Right lung (tissue), 5 donors: ENCODE data around the gene TBCE. TPM values are rescaled to one million over a fixed set of nuclear protein-coding genes. Genes with fewer than 3 reads are reported as not detected.
A peak's percentile ranks its signal among the peaks of the same experiment; 100 is the strongest.

Source experiments
- DNase-seq, 2 donors: peaks; one replicate each; pipeline ENCODE4 v3.0.0-alpha.2; 2013
- polyA plus RNA-seq, 5 donors: library from polyadenylated mRNA; unstranded; fragments of 120-200 nt; gene quantifications; one replicate each; pipeline versions ENCODE4 v1.2.1 to v1.2.3, GENCODE V29; 2013; ENCODE audit warnings: inconsistent platforms in 1 of 5, low replicate concordance in 1 of 5; ENCODE audit not compliant: insufficient read length in 5 of 5, insufficient read depth in 1 of 5

The TBCE gene
- polyA plus RNA-seq, 5 donors = 49.0 to 65.1 (median 55.2) TPM

DNA sequence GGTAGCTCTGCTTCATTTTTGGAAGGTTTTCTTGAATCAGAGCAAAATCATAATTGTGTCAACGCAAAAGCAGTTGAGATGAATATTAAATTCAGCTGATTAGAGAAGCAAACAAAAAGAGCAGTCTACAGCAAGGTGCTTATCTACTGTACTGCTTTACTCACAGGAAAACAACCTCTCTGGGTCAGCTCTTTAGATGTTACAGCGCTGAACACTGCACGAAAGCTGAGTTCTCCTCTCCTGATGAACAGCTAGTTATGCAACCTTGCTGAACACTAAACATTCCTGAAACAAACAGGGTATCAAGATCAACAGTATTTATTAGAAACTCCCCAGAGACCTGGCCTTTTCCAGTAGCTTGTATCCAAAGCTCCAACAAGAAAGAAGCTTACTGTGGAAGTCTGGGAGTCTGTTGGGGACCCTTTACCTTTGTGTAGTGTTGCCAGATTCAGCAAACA lies 41.3 kb downstream of the TBCE start:
- DNase-seq = no peak

DNA sequence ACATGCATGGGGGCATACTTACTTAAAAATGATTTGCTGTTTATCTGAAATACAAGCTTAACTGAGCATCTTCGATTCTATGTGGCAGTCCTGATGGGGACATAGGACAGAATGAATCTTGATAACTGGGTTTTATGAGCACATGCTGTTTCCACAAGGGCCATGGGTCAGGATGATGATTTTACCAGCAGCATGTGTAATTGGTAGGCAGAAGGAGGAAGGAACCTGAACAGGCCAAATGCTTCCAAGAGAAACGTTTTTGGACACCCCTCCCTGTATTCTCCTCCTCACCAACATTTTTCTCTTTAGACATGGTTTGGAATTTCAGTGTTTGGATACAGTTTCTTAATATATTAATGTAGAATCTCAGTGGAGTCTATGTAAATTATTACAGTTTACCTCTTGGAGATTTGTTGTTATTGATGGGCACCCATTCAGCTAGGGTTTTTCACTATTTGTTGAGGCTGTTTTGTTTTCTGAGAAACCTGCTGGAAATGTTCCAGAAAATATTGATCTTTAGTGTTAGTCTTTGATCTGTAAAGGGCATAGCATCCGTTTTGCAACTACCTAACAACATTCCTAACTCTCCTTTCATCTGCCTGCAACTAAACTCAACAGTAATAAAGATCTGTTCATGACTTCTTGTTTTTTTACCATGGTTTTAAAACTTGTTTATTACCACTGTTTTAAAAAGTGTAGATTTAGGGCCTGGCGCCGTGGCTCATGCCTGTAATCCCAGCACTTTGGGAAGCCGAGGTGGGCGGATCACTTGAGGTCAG lies 42.0 kb downstream of the TBCE start:
- no peak for DNase-seq

DNA sequence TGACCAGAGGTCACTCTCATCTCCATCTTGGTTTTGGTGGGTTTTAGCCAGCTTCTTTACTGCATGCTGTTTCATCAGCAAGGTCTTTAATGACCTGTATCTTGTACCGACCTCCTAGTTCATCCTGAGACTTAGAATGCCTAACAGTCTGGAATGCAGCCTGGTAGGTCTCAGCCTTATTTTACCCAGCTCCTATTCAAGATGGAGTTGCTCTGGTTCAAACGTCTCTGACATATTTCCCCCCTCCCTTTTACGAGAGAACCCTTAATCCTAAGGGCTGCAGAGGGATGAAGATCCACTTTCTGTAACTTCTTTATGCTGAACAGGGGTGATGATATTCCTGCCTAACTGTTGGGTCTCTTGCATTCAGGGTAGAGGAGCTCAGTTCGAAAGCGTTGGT lies 43.2 kb downstream of the TBCE start:
- DNase-seq = no peak

DNA sequence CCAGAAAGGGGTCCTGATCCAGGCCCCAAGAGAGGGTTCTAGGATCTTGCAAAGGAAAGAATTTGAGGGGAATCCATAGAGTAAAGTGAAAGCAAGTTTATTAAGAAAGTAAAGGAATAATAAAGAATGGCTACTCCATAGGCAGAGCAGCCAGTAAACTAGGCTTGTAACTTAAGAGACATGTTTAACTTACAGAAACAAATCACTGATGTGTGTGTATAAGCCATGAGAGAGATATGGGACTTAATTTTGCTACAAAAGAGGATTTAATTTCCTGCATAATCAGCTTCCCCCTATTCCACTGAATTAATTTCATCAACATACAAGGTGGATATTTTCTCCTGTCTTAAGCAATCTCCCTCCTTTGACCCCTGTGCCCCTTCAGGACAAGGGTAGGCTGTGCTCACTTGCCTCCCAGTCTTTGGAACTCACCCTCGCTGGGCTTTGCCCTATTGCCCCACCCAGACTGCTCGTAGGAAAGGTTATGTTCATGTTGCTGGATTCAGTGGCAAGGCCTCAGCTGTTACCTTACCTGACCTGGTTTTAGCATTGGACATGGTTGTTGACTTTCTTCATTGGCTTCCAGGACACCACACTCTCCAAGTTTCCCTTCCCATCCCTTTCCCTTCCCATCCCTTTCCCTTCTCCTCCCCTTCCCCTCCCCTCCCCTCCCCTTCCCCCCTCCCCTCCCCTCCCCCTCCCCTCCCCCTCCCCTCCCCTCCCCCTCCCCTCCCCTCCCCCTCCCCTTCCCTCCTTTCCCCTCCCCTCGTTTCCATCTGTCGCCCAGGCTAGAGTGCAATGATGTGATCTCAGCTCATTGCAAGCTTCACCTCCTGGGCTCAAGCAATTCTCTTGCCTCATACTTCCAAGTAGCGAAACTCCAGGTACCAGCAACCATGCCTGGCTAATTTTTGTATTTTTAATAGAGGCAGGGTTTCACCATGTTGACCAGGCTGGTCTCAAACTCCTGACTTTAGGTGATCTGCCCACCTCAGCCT lies 44.6 kb downstream of the TBCE start:
- no peak for DNase-seq

DNA sequence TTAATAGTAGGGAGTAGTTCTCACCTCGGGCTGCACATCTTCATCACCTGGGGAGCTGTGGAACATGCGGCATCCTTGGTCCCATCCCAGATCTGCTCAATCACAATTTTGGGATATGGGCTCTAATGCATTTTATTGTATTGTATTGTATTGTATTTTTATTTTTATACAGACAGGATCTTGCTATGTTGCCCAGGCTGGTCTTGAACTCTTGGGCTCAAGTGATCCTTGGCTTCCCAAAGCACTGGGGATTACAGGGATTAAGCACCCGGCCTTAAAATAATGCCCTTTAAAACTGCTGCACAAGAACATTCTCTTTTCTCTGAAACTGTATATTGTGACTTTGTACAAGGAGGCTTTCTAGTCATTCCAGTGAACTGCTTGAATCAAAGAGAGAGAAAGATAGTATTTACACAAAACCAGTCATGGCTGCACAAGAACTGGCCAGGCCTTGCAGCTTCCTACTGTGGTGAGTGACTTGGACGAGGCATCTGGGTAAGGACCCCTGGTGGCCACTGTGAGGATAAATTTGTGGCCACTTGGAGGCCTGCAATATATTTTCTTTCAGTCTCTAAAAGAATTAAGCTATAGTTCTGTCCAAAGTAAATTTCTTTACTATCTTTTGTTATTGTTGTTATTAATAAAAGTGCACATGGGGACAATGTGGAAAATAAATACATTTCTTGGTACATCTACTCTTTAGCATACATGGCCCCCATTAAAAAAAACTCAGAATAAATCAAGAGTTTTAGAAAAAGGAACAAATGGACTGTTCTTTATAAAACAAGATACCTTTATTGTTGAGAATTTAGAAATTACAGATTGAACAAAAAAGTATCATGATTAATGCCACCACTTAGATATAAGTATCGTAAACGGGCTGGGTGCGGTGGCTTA lies 48.0 kb downstream of the TBCE start:
- DNase-seq = peak in 1 of 2 donors; percentile 29

DNA sequence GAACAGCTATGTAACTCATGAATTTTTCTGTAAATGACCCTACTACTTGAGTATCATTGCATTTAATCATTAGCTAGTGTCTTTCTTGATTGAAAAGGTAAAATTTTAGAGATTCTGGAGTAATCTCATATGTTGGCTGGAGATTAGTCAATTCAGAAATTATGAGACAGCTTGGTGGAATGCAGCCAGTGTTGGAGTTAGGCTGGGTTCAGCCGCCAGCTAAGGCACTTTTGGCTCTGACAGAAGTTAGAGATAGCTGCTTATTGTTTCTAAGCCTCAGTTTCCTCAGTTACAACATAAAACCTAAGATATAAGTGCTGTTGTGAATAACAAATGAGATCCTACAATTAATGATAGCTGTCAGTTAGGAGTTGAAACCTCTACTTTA lies 49.4 kb downstream of the TBCE start:
- no peak for DNase-seq

DNA sequence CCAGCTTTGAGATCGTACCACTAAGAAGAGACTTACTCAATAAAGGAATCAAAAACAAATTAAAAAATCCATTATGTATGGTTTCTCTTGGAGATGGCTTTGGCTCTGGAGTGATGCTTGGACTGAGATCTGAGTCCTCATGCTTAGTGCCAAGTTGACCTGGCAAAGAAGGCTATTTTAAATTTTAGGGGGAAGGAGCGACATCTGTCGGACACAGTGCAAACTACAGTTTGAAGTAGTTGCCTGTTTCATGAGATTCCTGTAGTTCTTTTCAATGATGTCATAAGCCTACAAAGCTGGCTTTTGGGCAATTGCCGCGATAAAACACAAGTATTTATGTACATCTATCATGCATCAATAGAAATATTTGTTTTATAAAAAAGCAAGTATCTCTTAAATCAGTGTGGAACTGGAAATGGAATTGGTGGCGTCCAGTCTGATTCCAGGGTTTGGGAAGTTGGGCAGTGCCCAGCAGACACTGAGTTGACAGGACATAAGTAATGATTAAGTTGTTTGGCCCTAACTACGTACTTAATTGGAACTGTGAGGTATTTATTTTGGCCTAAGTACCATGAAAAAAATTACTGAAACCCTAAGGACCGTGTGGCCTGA lies 50.0 kb downstream of the TBCE start:
- peak; percentile 73 to 83 for DNase-seq

DNA sequence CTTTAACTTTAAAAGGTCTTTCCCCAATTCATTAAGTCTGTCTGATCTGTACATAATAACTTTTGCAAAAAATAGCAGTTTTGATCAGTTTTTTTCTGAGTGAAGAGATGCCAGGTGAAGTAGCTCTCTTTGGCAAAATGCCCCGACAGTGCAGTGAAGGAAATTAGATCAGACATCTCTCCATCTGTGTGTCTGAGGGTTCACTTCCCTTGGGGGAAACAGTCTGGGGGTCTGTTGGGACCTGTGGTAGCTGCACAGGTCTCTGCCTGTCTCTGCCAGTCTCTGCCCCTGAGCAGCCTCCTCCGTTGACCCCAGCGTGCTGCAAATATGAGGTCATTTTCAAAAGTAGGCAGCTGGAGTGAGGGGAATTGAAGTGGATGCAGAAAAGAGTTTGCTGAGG lies 54.5 kb downstream of the TBCE start:
- DNase-seq = no peak

DNA sequence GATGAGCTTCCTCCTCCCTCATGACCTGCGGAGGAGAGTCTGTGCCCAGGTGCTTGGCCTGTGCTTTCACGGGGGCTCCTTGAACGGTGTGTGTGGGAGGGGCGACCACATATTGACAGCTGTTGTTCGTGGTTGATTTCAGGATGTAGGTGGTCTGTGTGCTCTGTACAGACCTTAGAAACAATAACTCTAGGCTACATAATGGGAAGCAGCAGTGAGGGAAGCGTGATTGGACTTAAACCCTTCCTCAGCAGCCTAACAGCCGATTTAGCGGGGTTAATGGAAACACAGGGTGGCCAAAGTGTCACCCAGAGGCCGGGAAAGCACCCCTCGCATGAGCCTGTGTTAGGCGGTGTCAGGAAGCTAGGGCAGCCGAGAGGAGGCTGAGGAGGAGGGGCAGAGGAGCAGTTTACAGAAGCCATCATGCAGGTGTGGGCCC lies 56.0 kb downstream of the TBCE start:
- DNase-seq = no peak

DNA sequence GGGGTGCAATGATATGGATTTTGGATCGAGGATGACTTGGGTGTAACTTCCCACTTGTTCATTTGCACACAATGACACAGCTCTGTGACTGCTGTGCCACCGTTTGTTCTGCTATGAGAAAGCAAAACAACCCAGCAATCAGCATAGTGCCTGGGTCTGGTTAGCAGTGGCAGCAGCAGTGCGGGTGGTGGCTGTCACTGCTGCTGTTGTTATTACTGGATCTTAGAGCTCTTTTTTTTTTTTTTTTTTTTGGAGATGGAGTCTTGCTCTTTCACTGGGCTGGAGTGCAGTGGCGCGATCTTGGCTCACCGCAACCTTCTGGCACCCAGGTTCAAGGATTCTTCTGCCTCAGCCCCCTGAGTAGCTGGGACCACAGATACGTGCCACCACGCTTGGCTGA lies 56.9 kb downstream of the TBCE start:
- DNase-seq = no peak

DNA sequence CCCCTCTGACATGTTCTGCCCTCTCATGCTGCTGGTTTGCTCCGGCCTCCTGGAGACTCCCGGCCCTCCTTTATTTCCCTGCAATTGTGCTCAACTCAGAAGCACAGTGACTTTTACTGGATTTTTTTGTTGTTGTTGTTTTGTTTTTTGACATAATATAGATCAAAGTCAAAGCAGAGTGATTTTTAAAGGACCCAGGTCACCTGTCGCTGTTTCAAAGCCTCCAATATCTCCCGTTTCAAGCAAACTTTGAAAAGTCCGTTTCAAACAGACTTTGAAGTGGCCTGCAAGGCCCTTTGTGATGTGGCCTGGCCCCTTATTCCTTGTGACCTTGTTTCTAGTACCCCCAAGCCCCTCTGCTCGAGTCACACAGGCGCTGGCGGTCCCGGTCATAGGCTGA lies 58.1 kb downstream of the TBCE start:
- DNase-seq = no peak

DNA sequence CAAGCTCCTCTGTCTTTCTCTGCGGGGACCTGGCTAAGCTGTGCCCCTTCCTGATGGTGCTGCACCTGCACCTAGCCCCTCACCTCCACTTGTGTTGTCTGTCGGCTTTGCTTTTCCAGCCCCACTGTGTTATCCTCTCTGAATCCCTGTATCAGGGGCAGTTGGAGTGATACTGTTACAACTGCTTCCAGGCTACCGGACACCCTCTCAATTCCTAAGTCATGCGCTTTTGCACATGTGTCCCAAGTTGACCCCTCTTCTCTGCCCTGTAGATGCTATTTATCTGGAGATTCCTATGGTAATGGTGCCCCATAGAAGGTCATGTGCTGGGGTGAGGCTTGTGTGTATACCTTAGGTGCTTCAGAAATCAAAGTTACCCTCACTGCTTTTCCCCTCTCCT lies 58.9 kb downstream of the TBCE start:
- DNase-seq = no peak

DNA sequence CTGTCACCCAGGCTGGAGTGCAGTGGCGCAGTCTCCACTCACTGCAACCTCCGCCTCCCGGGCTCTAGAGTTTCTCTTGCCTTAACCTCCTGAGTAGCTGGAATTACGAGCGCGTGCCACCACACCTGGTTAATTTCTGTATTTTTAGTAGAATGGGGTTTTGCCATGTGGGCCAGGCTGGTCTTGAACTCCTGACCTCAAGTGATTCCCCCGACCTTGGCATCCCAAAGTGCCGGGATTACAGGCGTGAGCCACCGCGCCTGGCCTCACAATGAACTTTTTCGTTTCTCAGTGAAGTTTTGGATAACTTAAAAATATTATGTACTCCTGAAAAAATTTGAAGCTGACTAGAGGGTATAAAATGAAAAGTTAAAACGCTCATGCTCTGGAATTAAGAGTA lies 59.5 kb downstream of the TBCE start:
- DNase-seq = no peak

DNA sequence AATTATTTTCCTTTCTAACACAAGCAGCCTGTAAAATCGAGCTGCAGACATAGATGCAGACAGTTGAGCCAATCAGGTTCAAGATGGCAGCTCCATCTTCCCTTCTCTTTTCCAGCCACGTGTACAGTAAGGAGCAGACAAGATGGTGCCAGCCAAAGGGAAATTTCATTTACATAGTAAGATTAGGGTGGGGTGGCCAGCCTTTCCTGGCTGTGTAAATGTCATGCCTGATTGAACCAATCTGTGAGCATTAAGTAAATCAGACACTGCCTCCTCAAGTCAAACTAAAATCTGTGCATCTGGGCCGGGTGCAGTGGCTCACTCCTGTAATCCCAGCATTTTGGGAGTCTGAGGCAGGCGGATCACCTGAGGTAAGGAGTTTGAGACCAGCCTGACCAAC lies 60.2 kb downstream of the TBCE start:
- DNase-seq = no peak

DNA sequence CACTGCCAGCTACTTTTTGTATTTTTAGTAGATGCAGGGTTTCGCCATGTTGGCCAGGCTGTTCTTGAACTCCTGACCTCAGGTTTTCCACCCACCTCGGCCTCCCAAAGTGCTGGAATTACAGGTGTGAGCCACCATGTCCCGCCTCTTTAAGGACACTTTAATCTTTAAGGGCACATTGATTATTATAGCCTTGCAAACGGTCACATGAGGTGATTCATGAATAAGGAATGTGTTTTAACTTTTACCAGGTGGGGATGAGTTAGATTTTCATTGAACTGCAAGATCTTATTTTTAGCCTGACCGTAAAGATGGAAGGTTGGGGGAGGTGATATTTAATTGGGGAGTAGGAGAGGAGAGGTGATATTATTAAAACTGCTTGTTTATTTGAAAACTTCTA lies 61.9 kb downstream of the TBCE start:
- DNase-seq = no peak

DNA sequence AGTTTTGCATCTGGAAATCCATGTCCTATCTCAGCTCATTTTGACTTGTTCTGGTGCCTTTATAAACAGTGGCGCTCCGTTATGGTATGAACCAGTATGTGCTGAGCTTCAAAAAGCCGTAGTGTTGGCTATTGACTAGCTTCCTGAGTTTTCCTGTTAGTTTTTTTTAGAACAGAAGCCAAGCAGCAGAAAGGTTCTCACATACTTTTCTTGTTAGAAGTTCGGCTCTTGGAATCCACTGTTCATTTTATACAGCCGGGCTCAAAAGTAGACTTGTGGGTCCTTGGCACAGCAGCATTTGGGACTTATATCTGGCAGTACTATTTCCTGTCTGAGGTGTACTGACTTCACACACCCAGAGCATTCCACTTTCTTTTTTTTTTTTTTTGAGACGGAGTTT lies 63.8 kb downstream of the TBCE start:
- no peak for DNase-seq

DNA sequence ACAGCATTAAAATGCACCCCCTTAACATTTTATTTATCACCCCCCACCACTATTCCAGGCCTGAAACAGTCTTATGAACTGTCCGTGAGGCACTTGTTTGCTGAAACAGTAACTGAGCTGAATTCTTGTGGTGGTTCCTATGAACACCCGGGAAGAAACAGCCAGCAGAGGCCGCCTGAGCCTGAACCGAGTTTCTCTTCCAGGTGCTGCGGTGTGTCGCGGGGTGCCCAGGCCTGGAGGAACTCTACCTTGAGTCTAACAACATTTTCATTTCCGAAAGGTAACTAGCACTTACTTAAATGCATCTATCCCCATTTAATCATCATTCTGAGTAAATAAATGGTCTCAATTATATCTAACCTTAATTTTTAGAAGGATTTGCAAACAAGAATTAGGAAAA lies 66.8 kb downstream of the TBCE start:
- DNase-seq = no peak

DNA sequence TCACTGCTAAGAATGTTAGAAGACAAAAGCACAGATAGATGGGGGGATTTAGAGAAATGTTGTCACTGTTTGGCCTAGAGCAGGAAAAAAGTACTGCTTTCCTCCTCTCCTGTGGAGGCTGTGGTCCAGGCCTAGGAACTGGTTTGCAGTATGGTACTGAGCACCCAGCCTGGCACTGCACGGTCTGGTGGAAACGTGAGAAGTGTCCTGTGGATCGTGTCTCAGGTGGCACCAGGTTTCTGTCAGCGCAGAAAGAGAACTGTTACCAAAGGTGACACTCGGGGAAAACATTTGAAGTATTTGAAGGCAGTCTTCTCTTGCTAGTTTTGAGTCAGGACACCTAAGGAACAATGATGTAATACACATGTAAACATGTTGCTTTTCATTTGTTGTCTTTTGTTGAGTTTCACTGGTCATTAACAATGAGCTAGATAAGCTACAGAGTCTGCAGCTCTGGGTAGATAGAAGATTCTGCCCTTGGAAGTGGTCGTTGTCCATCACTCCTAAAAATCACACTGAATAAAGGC lies 74.0 kb downstream of the TBCE start:
- no peak for DNase-seq

DNA sequence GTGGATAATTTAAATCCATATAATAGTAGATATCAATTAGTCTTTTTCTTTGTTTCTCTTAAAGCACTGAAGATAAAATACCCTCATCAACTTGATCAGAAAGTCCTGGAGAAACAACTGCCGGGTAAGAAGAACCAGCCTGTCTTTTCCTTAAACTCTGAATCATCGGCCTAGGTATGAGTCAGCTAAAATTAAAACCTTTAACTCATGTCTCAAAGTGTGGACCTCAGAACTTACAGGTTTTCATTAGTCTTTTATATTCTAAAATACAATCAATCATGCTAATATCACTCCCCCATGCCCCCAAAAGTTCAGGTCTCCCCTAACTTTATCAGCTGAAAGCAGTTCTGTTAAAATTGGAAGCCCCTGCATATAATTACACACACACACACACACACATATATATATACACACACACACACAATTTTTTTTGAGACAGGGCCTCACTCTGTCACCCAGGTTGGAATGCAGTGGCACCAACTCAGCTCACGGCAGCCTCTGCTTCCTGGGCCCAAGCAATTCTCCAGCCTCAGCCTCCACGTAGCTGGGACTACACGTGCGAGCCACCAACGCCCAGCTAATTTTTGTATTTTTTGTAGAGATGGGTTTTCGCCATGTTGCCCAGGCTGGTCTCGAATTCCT lies 75.7 kb downstream of the TBCE start:
- DNase-seq = no peak

DNA sequence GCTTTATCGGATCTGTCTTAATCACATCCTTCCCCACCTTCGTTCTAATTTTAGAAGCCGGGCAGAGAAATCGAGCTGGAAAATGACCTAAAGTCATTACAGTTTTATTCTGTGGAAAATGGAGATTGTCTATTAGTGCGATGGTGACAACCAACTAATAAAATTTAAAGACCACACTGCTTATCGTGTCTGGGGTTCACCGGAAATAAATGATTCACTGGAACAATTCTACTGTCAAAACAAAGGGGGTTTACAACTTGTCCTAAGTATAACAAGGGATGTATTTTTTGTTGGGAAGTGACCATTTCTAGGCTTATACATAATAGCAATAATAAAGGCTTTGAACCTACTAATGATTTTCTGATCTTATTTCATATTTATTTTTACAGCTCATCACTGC lies 81.4 kb downstream of the TBCE start:
- DNase-seq = no peak

DNA sequence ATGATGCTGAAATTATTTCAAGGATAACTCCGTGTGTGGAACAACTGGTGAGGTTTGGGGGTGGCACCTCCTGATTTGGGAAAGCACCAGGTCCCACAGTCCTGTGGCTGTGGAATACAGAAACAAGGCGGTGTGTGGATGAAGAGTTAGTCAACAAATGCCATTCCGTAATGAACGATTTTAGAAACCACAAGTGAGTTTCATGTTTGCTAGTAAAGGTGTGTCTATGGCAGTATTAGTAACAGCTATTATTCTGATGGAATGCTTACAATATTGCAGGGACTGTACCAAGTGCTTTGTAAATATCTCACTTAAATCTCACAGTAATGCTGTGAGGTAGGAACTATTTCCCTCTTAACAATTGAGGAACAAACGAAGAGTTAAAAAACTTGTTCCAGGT lies 83.2 kb downstream of the TBCE start:
- DNase-seq = peak in 1 of 2 donors; percentile 1
